Measurements from ENCODE around the gene CAPN5. TPM values are rescaled to one million over a fixed set of nuclear protein-coding genes. Genes with fewer than 3 reads are reported as not detected.

Gene CAPN5
- total and polyA plus RNA-seq, 2 experiments from 2014 or later = 10.2 to 32.2 TPM

GRCh38 chr11:77163271-77163670, 96.5 kb downstream of the CAPN5 start:
- Histone ChIP-seq H3F3A (replicated peaks; ENCODE audit: low read depth) (no peaks in the 10 kb centered on the region), H3K36me3 (ENCODE audit: insufficient read depth) (no peaks in the 10 kb centered on the region), H3K4me3 (no peak overlapping the region), H3K4me2 (no peak overlapping the region), H3K79me2 (replicated peaks; ENCODE audit: insufficient read depth) (no peaks in the 10 kb centered on the region), H3K27me3 (ENCODE audit: insufficient read depth) (no peaks in the 10 kb centered on the region), H3K9me2 (ENCODE audit: insufficient read depth) (no peaks in the 10 kb centered on the region), H3K4me1 (ENCODE audit: insufficient read depth) (no peaks in the 10 kb centered on the region), H3K27ac (ENCODE audit: low read depth) (no peak overlapping the region), H4K20me1 (replicated peaks; ENCODE audit: insufficient read depth) (no peaks in the 10 kb centered on the region), H2AFZ (no peak overlapping the region)
- no peak overlapping the region for H3K4me3 Mint-ChIP-seq
- peaks cover 5% of the 10 kb centered on the region; the same call in 1 of the 3 replicates for H3K4me1 Mint-ChIP-seq
- DNase-seq (ENCODE audit: low spot score) = no peak
- H3K27me3 Mint-ChIP-seq (ENCODE audit: insufficient read depth, low read depth, poor library complexity) = peaks cover 10% of the 10 kb centered on the region
- no peak for ATAC-seq
- TF ChIP-seq CTCF (conservative IDR thresholded peaks at IDR 0.05; ENCODE audit: low read depth in 2 of 2) = no peak
- no peak for TF ChIP-seq JUNB (IDR thresholded peaks at IDR 0.05; ENCODE audit: unreplicated experiment)
- TF ChIP-seq ZNF114 (CRISPR knock-in tag; IDR thresholded peaks at IDR 0.05) = no peak
- no peak for TF ChIP-seq EZH2phosphoT487 (IDR thresholded peaks at IDR 0.05; ENCODE audit: unreplicated experiment)
- TF ChIP-seq POLR2AphosphoS5 (IDR thresholded peaks at IDR 0.05; ENCODE audit: low read depth) = no peak
- no peak for TF ChIP-seq ZNF331 (CRISPR knock-in tag; IDR thresholded peaks at IDR 0.05; ENCODE audit: low read depth)
- TF ChIP-seq, protein P1, sequence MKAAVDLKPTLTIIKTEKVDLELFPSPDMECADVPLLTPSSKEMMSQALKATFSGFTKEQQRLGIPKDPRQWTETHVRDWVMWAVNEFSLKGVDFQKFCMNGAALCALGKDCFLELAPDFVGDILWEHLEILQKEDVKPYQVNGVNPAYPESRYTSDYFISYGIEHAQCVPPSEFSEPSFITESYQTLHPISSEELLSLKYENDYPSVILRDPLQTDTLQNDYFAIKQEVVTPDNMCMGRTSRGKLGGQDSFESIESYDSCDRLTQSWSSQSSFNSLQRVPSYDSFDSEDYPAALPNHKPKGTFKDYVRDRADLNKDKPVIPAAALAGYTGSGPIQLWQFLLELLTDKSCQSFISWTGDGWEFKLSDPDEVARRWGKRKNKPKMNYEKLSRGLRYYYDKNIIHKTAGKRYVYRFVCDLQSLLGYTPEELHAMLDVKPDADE (IDR thresholded peaks at IDR 0.05) = no peak
- no peak for TF ChIP-seq REST (IDR thresholded peaks at IDR 0.05; ENCODE audit: unreplicated experiment)
- TF ChIP-seq STAT1 (IDR thresholded peaks at IDR 0.05; ENCODE audit: unreplicated experiment) = no peak
- no peak for TF ChIP-seq EZH2 (IDR thresholded peaks at IDR 0.05; ENCODE audit: low read depth, unreplicated experiment)
- TF ChIP-seq ZNF462 (CRISPR knock-in tag; IDR thresholded peaks at IDR 0.05) = no peak
- no peak for TF ChIP-seq NANOG (IDR thresholded peaks at IDR 0.05; ENCODE audit: borderline replicate concordance)
- H3K36me3 Mint-ChIP-seq (ENCODE audit: low read depth) = no peaks in the 10 kb centered on the region
- H3K27ac Mint-ChIP-seq = no peak overlapping the region
- no peaks in the 10 kb centered on the region; the same call in 2 of the 3 replicates for H3K9me3 Mint-ChIP-seq

Data from GM23338 (cell line).